GM19395 (cell line): ENCODE results near the gene APPL1.

ENCODE experiments used
- ATAC-seq: cut with Tn5 transposase; IDR thresholded peaks from one replicate; pipeline ENCODE4 v1.9.1; 2021; ENCODE audit warnings: mild to moderate bottlenecking, moderate library complexity; ENCODE audit not compliant: unreplicated experiment

The APPL1 gene

DNA sequence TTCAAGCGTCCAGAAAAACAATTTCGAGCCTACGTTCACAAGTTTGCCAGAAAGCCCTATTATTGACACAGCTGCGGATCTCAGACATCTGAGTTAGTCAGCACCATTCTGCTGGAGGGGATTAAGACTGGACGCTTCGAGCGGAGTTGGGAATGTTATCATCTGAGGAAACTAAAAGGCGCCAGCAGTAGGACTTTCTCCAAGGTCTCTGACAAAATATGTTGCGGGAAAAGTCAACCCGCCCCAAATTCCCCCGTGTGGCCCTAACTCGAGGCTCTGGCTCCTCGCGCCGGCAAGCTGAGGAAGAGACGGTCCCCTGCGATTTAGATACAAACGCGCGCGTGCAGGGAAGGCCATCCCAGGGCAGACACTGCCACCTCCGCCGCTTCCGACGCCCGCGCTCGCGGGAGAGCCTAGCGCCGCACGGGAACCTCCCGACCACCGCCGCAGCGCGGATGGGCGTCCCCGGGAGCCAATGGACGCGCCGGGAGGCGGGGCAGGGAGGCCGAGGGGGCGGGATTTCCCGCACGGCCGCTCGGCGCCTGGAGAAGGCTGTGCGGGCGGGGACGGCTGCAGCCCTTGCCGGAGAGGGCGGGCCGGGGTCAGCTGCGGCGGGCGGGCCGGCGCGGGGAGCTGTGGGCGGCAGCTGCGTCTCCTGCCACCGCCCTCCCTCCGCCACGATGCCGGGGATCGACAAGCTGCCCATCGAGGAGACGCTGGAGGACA, at the start of gene APPL1:
Gene APPL1, plus strand, starts transcription at position 526 of the 726 bp plus-strand sequence. Its CDS starts 155 bp downstream, at position 681.
- peak; percentile 81 for ATAC-seq

GRCh38 chr3:57179580-57180410, 47.7 kb upstream of the APPL1 start:
- no peak for ATAC-seq

GRCh38 chr3:57184526-57184925, 43.0 kb upstream of the APPL1 start:
- ATAC-seq = no peak

GRCh38 chr3:57192028-57192427, 35.5 kb upstream of the APPL1 start:
- ATAC-seq = no peak

- no peak for ATAC-seq
Measured at GRCh38 chr3:57194641-57195040, 32.9 kb upstream of the APPL1 start.

- no peak for ATAC-seq
Measured at GRCh38 chr3:57199895-57200297, 27.6 kb upstream of the APPL1 start, which contains the start of gene HESX1. TSS of gene HESX1 (minus strand) at chr3:57199978. CDS start at chr3:57199918, 60 bp downstream.

DNA sequence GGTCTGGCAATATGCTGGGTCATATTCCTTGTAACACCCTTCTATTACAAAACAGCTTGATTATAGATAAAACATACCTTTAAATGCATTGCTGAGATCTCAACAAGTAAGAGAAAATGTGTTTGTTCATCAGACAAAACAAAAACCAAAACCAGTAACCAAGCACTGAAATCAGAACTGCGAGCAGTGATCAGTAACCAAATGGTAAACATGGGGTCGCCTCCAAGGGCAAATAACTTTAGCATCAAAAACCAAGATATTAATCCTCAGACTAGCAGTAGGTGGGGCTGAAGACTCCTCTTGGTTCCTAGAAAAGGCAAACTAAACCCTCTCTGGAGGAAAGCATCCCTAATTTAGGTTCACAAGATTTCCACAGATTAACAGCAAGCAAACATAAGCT, 21.1 kb upstream of the APPL1 start:
- no peak for ATAC-seq

GRCh38 chr3:57221883-57222282, 5.6 kb upstream of the APPL1 start:
- ATAC-seq = no peak

GRCh38 chr3:57224856-57225255, 2.7 kb upstream of the APPL1 start:
- no peak for ATAC-seq

DNA sequence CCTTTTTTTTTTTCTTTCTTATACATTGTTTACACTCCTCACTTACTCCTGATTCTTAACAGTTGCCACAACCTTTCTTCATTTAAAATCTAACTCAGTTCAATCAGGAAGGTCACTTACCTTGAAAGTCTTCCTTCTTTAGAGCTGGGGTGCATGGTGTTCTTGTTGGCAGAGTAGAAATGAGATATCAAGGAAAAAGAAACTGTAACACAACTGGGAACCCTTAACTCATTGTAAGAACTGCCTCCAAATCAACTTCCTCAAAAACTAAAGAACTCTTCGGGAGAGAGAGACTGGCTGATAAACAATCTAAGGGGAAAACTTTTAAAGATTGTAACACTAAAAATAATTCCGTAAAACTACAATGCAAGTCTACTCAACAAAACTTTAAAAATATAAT, 1.4 kb upstream of the APPL1 start:
- ATAC-seq = no peak

GRCh38 chr3:57227930-57228751, 612 bp downstream of the APPL1 start:
- peak; percentile 40 for ATAC-seq

- ATAC-seq = no peak
Measured at GRCh38 chr3:57230006-57230405, 2.5 kb downstream of the APPL1 start.

DNA sequence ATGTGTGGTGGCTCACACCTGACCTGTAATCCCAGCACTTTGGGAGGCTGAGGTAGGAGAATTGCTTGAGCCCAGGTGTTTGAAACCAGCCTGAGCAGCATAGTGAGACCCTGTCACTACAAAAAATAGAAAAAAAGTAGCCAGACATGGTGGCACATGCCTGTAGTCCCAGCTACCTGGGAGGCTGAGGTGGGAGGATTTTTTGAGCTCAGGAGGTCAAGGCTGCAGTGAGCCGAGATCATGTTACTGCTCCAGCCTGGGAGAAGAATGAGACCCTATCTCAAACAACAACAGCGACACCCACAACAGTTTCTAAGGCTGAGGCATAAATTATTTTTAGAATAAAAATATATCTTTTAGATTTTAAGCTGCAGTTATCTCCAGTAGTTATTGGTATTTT, 6.3 kb downstream of the APPL1 start:
- no peak for ATAC-seq

- ATAC-seq = peak; percentile 65
Measured at GRCh38 chr3:57234613-57235575, 7.4 kb downstream of the APPL1 start.

- no peak for ATAC-seq
Measured at GRCh38 chr3:57244946-57245345, 17.4 kb downstream of the APPL1 start.

GRCh38 chr3:57252404-57252803, 24.9 kb downstream of the APPL1 start:
- ATAC-seq = no peak

- no peak for ATAC-seq
Measured at GRCh38 chr3:57256844-57257243, 29.3 kb downstream of the APPL1 start.

DNA sequence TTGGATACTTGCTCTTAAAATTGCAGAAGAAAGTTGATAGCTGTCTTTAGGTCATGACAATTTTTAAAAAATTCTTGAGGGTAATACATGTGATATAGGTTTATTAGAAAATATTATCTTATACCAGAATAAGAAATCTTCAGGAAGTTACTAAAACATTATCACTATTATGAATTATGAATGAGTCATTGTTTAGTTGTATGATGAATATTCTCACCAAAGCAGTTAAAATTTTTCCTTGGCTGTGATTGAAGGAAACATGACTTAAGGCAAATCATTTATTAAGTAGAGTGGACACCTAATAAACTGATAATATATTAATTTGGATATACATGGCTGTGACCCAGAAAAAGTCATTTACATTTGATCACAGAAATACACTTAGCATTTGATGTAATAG, 30.1 kb downstream of the APPL1 start:
- ATAC-seq = no peak

- ATAC-seq = no peak
Measured at GRCh38 chr3:57261119-57261518, 33.6 kb downstream of the APPL1 start.

GRCh38 chr3:57261929-57262328, 34.4 kb downstream of the APPL1 start:
- ATAC-seq = no peak
